GM23338 (cell line): ENCODE measurements around the gene CALCOCO1. TPM values are rescaled to one million over a fixed set of nuclear protein-coding genes. Genes with fewer than 3 reads are reported as not detected.

Source experiments
- ATAC-seq: fragments of 200-7000 bp; cut with Tn5 transposase; 3 replicates; pipeline ENCODE4 v1.9.1; 2020
- DNase-seq: peaks from one replicate; pipeline ENCODE4 v3.0.0-alpha.2; 2015; ENCODE audit warnings: low spot score
- H2AFZ ChIP-seq: fragments of 200-600 bp; sonication (generic); 2 replicates; pipeline ENCODE4 v1.8.0; 2016; ENCODE audit warnings: antibody characterized with exemption, mild to moderate bottlenecking, moderate library complexity
- H3F3A ChIP-seq: fragments of 200-600 bp; sonication (generic); replicated peaks from 2 replicates; pipeline ENCODE4 v1.8.0; 2017; ENCODE audit warnings: antibody characterized with exemption, mixed run types, low read depth
- H3K27ac ChIP-seq: fragments of 200-600 bp; sonication (generic); 2 replicates; pipeline ENCODE4 v1.6.1; 2016; ENCODE audit warnings: low read depth
- H3K27me3 ChIP-seq: fragments of 200-600 bp; sonication (generic); 2 replicates; pipeline ENCODE4 v1.8.0; 2016; ENCODE audit warnings: mild to moderate bottlenecking, mixed run types, moderate library complexity; ENCODE audit not compliant: insufficient read depth
- H3K36me3 ChIP-seq: fragments of 200-600 bp; sonication (generic); 2 replicates; pipeline ENCODE4 v1.8.0; 2016; ENCODE audit warnings: mild to moderate bottlenecking; ENCODE audit not compliant: insufficient read depth
- H3K4me1 ChIP-seq: fragments of 200-600 bp; sonication (generic); 2 replicates; pipeline ENCODE4 v1.8.0; 2016; ENCODE audit warnings: mild to moderate bottlenecking, moderate library complexity; ENCODE audit not compliant: insufficient read depth
- H3K4me2 ChIP-seq: fragments of 200-600 bp; sonication (generic); 2 replicates; pipeline ENCODE4 v1.7.1; 2017; ENCODE audit warnings: mixed run types
- H3K4me3 ChIP-seq: fragments of 200-600 bp; sonication (generic); 2 replicates; pipeline ENCODE4 v1.6.1; 2016; ENCODE audit warnings: mixed run types
- H3K79me2 ChIP-seq: fragments of 200-600 bp; sonication (generic); replicated peaks from 2 replicates; pipeline ENCODE4 v1.8.0; 2017; ENCODE audit warnings: mild to moderate bottlenecking; ENCODE audit not compliant: insufficient read depth
- H3K9me2 ChIP-seq: fragments of 200-600 bp; sonication (generic); 2 replicates; pipeline ENCODE4 v1.8.0; 2017; ENCODE audit not compliant: insufficient read depth
- H4K20me1 ChIP-seq: fragments of 200-600 bp; sonication (generic); replicated peaks from 2 replicates; pipeline ENCODE4 v1.8.0; 2017; ENCODE audit warnings: mild to moderate bottlenecking; ENCODE audit not compliant: insufficient read depth
- H3K27ac Mint-ChIP-seq: 2 replicates; pipeline ENCODE4 v1.8.0; 2020; ENCODE audit warnings: inconsistent platforms, mild to moderate bottlenecking, moderate library complexity, mixed read lengths
- H3K27me3 Mint-ChIP-seq: 3 replicates; pipeline ENCODE4 v1.8.0; 2022; ENCODE audit warnings: low read depth, mild to moderate bottlenecking, moderate library complexity, mixed read lengths, inconsistent platforms; ENCODE audit not compliant: insufficient read depth, poor library complexity
- H3K36me3 Mint-ChIP-seq: 3 replicates; pipeline ENCODE4 v1.8.0; 2021; ENCODE audit warnings: low read depth, mild to moderate bottlenecking, inconsistent platforms, moderate library complexity, mixed read lengths
- H3K4me1 Mint-ChIP-seq: 3 replicates; pipeline ENCODE4 v1.8.0; 2020; ENCODE audit warnings: mild to moderate bottlenecking, inconsistent platforms, mixed read lengths
- H3K4me3 Mint-ChIP-seq: 3 replicates; pipeline ENCODE4 v1.8.0; 2021; ENCODE audit warnings: moderate library complexity, mild to moderate bottlenecking, inconsistent platforms, mixed read lengths
- H3K9me3 Mint-ChIP-seq: 3 replicates; pipeline ENCODE4 v1.8.0; 2020; ENCODE audit warnings: moderate library complexity, mild to moderate bottlenecking, inconsistent platforms, mixed read lengths
- EZH2 ChIP-seq: fragments of 200-600 bp; sonication (generic); IDR thresholded peaks from one replicate; pipeline ENCODE4 v1.8.0; 2017; ENCODE audit warnings: antibody characterized with exemption, mild to moderate bottlenecking, low read depth; ENCODE audit not compliant: unreplicated experiment
- EZH2phosphoT487 ChIP-seq: fragments of 200-600 bp; sonication (generic); IDR thresholded peaks from one replicate; pipeline ENCODE4 v1.8.1; 2018; ENCODE audit warnings: antibody characterized with exemption; ENCODE audit not compliant: unreplicated experiment
- ZNF462 ChIP-seq: fragments of 250-450 bp; sonication (Bioruptor Pico); IDR thresholded peaks from 2 replicates; pipeline ENCODE4 v1.5.0; 2020; ENCODE audit warnings: mild to moderate bottlenecking, moderate library complexity
- polyA plus RNA-seq: library from polyadenylated mRNA; unstranded; fragments of >200 nt; fragmentation: Nextera tagmentation; extraction: Ambion mirVana; gene quantifications from 2 replicates; pipeline ENCODE4 v1.2.1, GENCODE V29; 2016
- total RNA-seq: library from RNA; depleted of rRNA; stranded (reverse); fragments of >200 nt; shearing (Covaris generic); gene quantifications from 2 replicates; pipeline ENCODE4 v1.2.3, GENCODE V29; 2014
- TF ChIP-seq, protein P1 (sequence below): IDR thresholded peaks from 2 replicates; pipeline ENCODE4 v1.6.1; 2016; ENCODE audit warnings: antibody characterized with exemption

CALCOCO1 gene
- total and polyA plus RNA-seq, 2 experiments from 2014 or later, result 6.5 to 20.4 TPM

- Histone ChIP-seq H3K4me3 (peak overlapping the region; percentile 76), H3K79me2 (no peaks in the 10 kb centered on the region), H3K36me3 (no peaks in the 10 kb centered on the region), H3F3A (0 out of 2 replicates have a peak, but pooled peaks cover 17% of the 10 kb centered on the region), H2AFZ (no peak overlapping the region), H3K4me1 (peaks cover 60% of the 10 kb centered on the region), H3K27ac (no peak overlapping the region), H3K27me3 (peaks cover 93% of the 10 kb centered on the region), H3K9me2 (no peaks in the 10 kb centered on the region), H3K4me2 (peak overlapping the region; percentile 91; the same call in 1 of the 2 replicates), H4K20me1 (no peaks in the 10 kb centered on the region; the same call in 1 of the 2 replicates)
- DNase-seq (no peak), ATAC-seq (no peak)
- Mint-ChIP-seq H3K4me1 (peaks cover 7% of the 10 kb centered on the region), H3K9me3 (no peaks in the 10 kb centered on the region), H3K36me3 (no peaks in the 10 kb centered on the region), H3K4me3 (no peak overlapping the region), H3K27me3 (peaks cover 6% of the 10 kb centered on the region), H3K27ac (no peak overlapping the region)
- TF ChIP-seq EZH2, result peak; percentile 46
- TF ChIP-seq ZNF462 (CRISPR knock-in tag), result no peak
Measured at GRCh38 chr12:53752621-53753020, 25.4 kb upstream of the CALCOCO1 start.

- no peak for ATAC-seq
- Mint-ChIP-seq H3K36me3 (no peaks in the 10 kb centered on the region), H3K9me3 (no peaks in the 10 kb centered on the region), H3K27ac (no peak overlapping the region), H3K27me3 (peaks cover 6% of the 10 kb centered on the region), H3K4me3 (no peak overlapping the region), H3K4me1 (peaks cover 5% of the 10 kb centered on the region)
- Histone ChIP-seq H3F3A (0 out of 2 replicates have a peak, but pooled peaks cover 17% of the 10 kb centered on the region), H3K4me2 (peak overlapping the region; percentile 91), H3K4me1 (peaks cover 62% of the 10 kb centered on the region), H4K20me1 (no peaks in the 10 kb centered on the region; the same call in 1 of the 2 replicates), H3K9me2 (no peaks in the 10 kb centered on the region), H3K79me2 (no peaks in the 10 kb centered on the region), H3K36me3 (no peaks in the 10 kb centered on the region), H3K27ac (no peak overlapping the region), H2AFZ (peak overlapping the region; percentile 94), H3K27me3 (peaks cover 93% of the 10 kb centered on the region), H3K4me3 (peak overlapping the region; percentile 76)
- no peak for DNase-seq
- TF ChIP-seq EZH2phosphoT487, result peak; percentile 79
- TF ChIP-seq, protein P1, sequence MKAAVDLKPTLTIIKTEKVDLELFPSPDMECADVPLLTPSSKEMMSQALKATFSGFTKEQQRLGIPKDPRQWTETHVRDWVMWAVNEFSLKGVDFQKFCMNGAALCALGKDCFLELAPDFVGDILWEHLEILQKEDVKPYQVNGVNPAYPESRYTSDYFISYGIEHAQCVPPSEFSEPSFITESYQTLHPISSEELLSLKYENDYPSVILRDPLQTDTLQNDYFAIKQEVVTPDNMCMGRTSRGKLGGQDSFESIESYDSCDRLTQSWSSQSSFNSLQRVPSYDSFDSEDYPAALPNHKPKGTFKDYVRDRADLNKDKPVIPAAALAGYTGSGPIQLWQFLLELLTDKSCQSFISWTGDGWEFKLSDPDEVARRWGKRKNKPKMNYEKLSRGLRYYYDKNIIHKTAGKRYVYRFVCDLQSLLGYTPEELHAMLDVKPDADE, result no peak
Measured at GRCh38 chr12:53752192-53752601, 24.9 kb upstream of the CALCOCO1 start.
